Caco-2 (cell line): Measurements from ENCODE around the gene UGT1A5. TPM values are rescaled to one million over a fixed set of nuclear protein-coding genes. Genes with fewer than 3 reads are reported as not detected.

Experiments
- BruUV-seq: library from RNA; stranded (reverse); fragments of 400-500 nt; replicated peaks from 2 replicates; lab custom pipeline; 2021; lab: Mats Ljungman, UMichigan
- CTCF ChIA-PET: fragments of 300-600 bp; sonication (Branson Sonifier 250); formaldehyde crosslinking; loops from one replicate; lab custom pipeline; 2022; ENCODE audit warnings: antibody characterized with exemption; lab: Charles Lee
- POLR2A ChIA-PET: fragments of 300-600 bp; sonication (Branson Sonifier 250); formaldehyde crosslinking; loops from one replicate; lab custom pipeline; 2022; ENCODE audit warnings: antibody characterized with exemption; lab: Charles Lee
- DNase-seq, 2 experiments: peaks; one replicate each; pipeline versions ENCODE4 v3.0.0 to v3.0.0-alpha.2; 2020 to 2022
- H3K27me3 ChIP-seq: replicated peaks from 2 replicates; pipeline ENCODE4 v1.6.0; 2011; ENCODE audit warnings: low read length; ENCODE audit not compliant: control insufficient read depth, insufficient read depth
- H3K36me3 ChIP-seq: 2 replicates; pipeline ENCODE4 v1.5.1; 2011; ENCODE audit warnings: low read length; ENCODE audit not compliant: control insufficient read depth, insufficient read depth
- H3K4me1 ChIP-seq: fragments of 250-450 bp; sonication (Bioruptor Pico); 2 replicates; pipeline ENCODE4 v1.5.1; 2020; ENCODE audit warnings: mild to moderate bottlenecking
- H3K4me3 ChIP-seq: 2 replicates; pipeline ENCODE4 v1.5.1; 2011; ENCODE audit warnings: low read depth, mild to moderate bottlenecking, control low read depth, low read length
- H3K9me3 ChIP-seq: fragments of 250-450 bp; sonication (Bioruptor Pico); 2 replicates; pipeline ENCODE4 v1.5.1; 2020; ENCODE audit warnings: mild to moderate bottlenecking, moderate library complexity
- H3K27ac Mint-ChIP-seq: one replicate; pipeline ENCODE4 v1.8.0; 2022; ENCODE audit warnings: mixed read lengths; ENCODE audit not compliant: unreplicated experiment
- H3K27me3 Mint-ChIP-seq: one replicate; pipeline ENCODE4 v1.8.0; 2022; ENCODE audit warnings: mixed read lengths; ENCODE audit not compliant: insufficient read depth, unreplicated experiment
- H3K36me3 Mint-ChIP-seq: one replicate; pipeline ENCODE4 v1.8.0; 2022; ENCODE audit warnings: mild to moderate bottlenecking, mixed read lengths; ENCODE audit not compliant: insufficient read depth, unreplicated experiment
- H3K4me1 Mint-ChIP-seq: one replicate; pipeline ENCODE4 v1.8.0; 2022; ENCODE audit warnings: low read depth, mixed read lengths; ENCODE audit not compliant: unreplicated experiment
- H3K4me3 Mint-ChIP-seq: one replicate; pipeline ENCODE4 v1.8.0; 2022; ENCODE audit warnings: mild to moderate bottlenecking, moderate library complexity, mixed read lengths; ENCODE audit not compliant: unreplicated experiment
- H3K9me3 Mint-ChIP-seq: one replicate; pipeline ENCODE4 v1.8.0; 2022; ENCODE audit warnings: mixed read lengths; ENCODE audit not compliant: unreplicated experiment
- intact Hi-C: fragments of 100-400 bp; cut with micrococcal nuclease; formaldehyde crosslinking; loops from one replicate; pipeline ENCODE4 v1.10.0; 2022; ENCODE audit not compliant: unreplicated experiment
- total RNA-seq: library from RNA; stranded (reverse); gene quantifications from 2 replicates; pipeline ENCODE4 v1.2.3, GENCODE V29; 2022
- TF ChIP-seq, protein P1 (sequence below), 2 experiments: fragments of 200-600 bp in 1 of 2; IDR thresholded peaks; 1 replicate in 1 of 2; 2 replicates in 1 of 2; pipeline versions ENCODE4 v1.5.1 to v1.8.0; 2011 to 2022; ENCODE audit warnings: antibody characterized with exemption in 1 of 2, control low read depth in 1 of 2, inconsistent platforms in 1 of 2, low read depth in 1 of 2, low read length in 1 of 2, mild to moderate bottlenecking in 1 of 2, moderate library complexity in 1 of 2; ENCODE audit not compliant: insufficient read depth in 1 of 2, severe bottlenecking in 1 of 2, unreplicated experiment in 1 of 2

UGT1A5 gene
- total RNA-seq, 1 experiment from 2014 or later: 1.2 TPM

DNA sequence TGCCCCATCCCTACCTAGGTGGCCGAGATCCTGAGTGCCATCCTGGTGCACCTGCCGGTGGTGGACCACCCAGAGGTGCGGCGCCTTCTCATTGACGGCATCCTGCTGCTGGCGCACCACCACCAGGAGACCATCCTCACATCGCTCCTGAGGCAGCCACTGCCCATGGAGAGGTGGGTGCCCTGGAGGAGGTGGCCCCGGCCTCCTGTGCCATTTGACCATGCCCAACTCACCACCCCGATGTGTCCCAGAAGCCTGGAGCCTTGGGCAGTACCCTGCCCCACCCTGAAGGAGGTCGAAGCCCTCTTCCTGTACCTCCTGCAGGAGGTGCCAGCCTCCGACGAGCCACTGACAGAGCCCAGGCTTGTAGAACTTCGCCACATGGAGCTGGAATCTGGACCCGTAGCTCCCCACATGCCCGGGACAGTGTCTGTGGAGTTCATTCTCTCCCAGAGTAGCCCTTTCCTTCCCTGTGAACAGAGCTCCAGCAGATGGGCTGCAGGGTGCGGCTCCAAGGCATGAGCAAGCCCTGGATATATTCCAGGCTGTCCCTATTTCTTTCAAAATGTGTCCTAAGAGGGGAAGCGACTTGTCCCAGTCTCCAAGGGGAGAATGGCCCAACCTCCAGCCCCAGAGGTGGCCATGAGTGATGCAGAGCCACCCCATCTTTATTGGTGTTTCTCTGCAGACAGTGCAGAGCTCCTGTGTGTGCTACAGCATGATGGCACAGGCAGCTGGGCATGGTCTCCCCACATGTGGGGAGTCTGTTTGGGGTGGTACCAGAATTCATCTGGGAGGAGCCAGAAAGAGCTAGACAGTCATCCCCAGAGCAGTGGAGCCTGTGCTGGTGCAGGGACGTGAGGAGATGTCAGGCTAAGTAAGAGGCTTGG, 107.4 kb downstream of the UGT1A5 start:
- intact Hi-C loops: no loop called here
- Histone ChIP-seq H3K4me3 (no peak overlapping the region), H3K9me3 (no peaks in the 10 kb centered on the region), H3K4me1 (no peaks in the 10 kb centered on the region), H3K27me3 (no peaks in the 10 kb centered on the region), H3K36me3 (no peaks in the 10 kb centered on the region)
- Mint-ChIP-seq H3K36me3 (no peaks in the 10 kb centered on the region), H3K27me3 (no peaks in the 10 kb centered on the region), H3K4me3 (no peak overlapping the region), H3K4me1 (no peaks in the 10 kb centered on the region), H3K27ac (no peak overlapping the region), H3K9me3 (no peaks in the 10 kb centered on the region)
- ChIA-PET CTCF (no interaction called here), POLR2A (no interaction called here)
- no TSS peak for BruUV-seq
- DNase-seq: no peak
- TF ChIP-seq, protein P1, sequence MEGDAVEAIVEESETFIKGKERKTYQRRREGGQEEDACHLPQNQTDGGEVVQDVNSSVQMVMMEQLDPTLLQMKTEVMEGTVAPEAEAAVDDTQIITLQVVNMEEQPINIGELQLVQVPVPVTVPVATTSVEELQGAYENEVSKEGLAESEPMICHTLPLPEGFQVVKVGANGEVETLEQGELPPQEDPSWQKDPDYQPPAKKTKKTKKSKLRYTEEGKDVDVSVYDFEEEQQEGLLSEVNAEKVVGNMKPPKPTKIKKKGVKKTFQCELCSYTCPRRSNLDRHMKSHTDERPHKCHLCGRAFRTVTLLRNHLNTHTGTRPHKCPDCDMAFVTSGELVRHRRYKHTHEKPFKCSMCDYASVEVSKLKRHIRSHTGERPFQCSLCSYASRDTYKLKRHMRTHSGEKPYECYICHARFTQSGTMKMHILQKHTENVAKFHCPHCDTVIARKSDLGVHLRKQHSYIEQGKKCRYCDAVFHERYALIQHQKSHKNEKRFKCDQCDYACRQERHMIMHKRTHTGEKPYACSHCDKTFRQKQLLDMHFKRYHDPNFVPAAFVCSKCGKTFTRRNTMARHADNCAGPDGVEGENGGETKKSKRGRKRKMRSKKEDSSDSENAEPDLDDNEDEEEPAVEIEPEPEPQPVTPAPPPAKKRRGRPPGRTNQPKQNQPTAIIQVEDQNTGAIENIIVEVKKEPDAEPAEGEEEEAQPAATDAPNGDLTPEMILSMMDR (IDR thresholded peaks at IDR 0.05; ENCODE audit: insufficient read depth in 1 of 2, low read depth in 1 of 2, low read length in 1 of 2, severe bottlenecking in 1 of 2, unreplicated experiment in 1 of 2): no peak

GRCh38 chr2:233820774-233821105, 108.0 kb downstream of the UGT1A5 start:
- no peaks in the 10 kb centered on the region for H3K4me1 Mint-ChIP-seq
- H3K27me3 Mint-ChIP-seq: no peaks in the 10 kb centered on the region
- no peaks in the 10 kb centered on the region for H3K9me3 Mint-ChIP-seq
- Histone ChIP-seq H3K4me1 (no peaks in the 10 kb centered on the region), H3K9me3 (no peaks in the 10 kb centered on the region), H3K27me3 (no peaks in the 10 kb centered on the region), H3K4me3 (no peak overlapping the region), H3K36me3 (no peaks in the 10 kb centered on the region)
- H3K27ac Mint-ChIP-seq: no peak overlapping the region
- intact Hi-C loops: no loop called here
- CTCF ChIA-PET: no interaction called here
- H3K36me3 Mint-ChIP-seq: no peaks in the 10 kb centered on the region
- TF ChIP-seq, protein P1 (IDR thresholded peaks at IDR 0.05; ENCODE audit: insufficient read depth in 1 of 2, low read depth in 1 of 2, low read length in 1 of 2, severe bottlenecking in 1 of 2, unreplicated experiment in 1 of 2): no peak
- POLR2A ChIA-PET: no interaction called here
- no peak overlapping the region for H3K4me3 Mint-ChIP-seq
- BruUV-seq: no TSS peak
- DNase-seq: no peak

- BruUV-seq: no TSS peak
- Histone ChIP-seq H3K4me3 (no peak overlapping the region), H3K4me1 (no peaks in the 10 kb centered on the region), H3K27me3 (no peaks in the 10 kb centered on the region), H3K9me3 (no peaks in the 10 kb centered on the region), H3K36me3 (no peaks in the 10 kb centered on the region)
- Mint-ChIP-seq H3K27me3 (no peaks in the 10 kb centered on the region), H3K36me3 (no peaks in the 10 kb centered on the region), H3K4me1 (no peaks in the 10 kb centered on the region), H3K27ac (no peak overlapping the region), H3K4me3 (no peak overlapping the region), H3K9me3 (no peaks in the 10 kb centered on the region)
- ChIA-PET POLR2A (no interaction called here), CTCF (no interaction called here)
- TF ChIP-seq, protein P1 (IDR thresholded peaks at IDR 0.05; ENCODE audit: insufficient read depth in 1 of 2, low read depth in 1 of 2, low read length in 1 of 2, severe bottlenecking in 1 of 2, unreplicated experiment in 1 of 2): no peak
- no peak for DNase-seq
- intact Hi-C loops: no loop called here
Observed at GRCh38 chr2:233821196-233821595, 108.5 kb downstream of the UGT1A5 start.
